Measurements from ENCODE around the gene SMIM38. TPM values are rescaled to one million over a fixed set of nuclear protein-coding genes. Genes with fewer than 3 reads are reported as not detected.

The SMIM38 gene
- total RNA-seq, 1 experiment from 2014 or later = 0.54 TPM

- H3K9me3 ChIP-seq (ENCODE audit: control insufficient read depth in 1 of 2, insufficient read depth in 1 of 2, low read depth in 1 of 2, low read length in 2 of 2) = no peaks in the 10 kb centered on the region; a peak in 1 of 4 replicates
- DNase-seq (ENCODE audit: low read depth, low spot score) = no peak
- no peak overlapping the region for H3K27ac ChIP-seq (ENCODE audit: low read depth, low read length)
- BruUV-seq (replicated peaks) = no TSS peak
- H3K4me3 ChIP-seq (replicated peaks in 1 of 2; ENCODE audit: low read depth in 1 of 2, low read length in 2 of 2) = no peak overlapping the region
- H2AFZ ChIP-seq (ENCODE audit: low read depth, low read length, poor library complexity, severe bottlenecking) = no peak overlapping the region
- intact Hi-C loops (cut with micrococcal nuclease) = no loop called here
- ATAC-seq = no peak
- no peaks in the 10 kb centered on the region for H3K36me3 ChIP-seq (ENCODE audit: control insufficient read depth in 1 of 2, insufficient read depth in 2 of 2, low read length in 2 of 2)
- H3K9ac ChIP-seq (ENCODE audit: low read length) = no peak overlapping the region
- H3K9me2 ChIP-seq (ENCODE audit: insufficient read depth) = no peaks in the 10 kb centered on the region
- H4K20me1 ChIP-seq (ENCODE audit: insufficient read depth) = no peaks in the 10 kb centered on the region
- H3K79me2 ChIP-seq (ENCODE audit: insufficient read depth, low read length) = no peaks in the 10 kb centered on the region
- H3K4me1 ChIP-seq (ENCODE audit: control insufficient read depth in 1 of 2, insufficient read depth in 2 of 2, low read length in 2 of 2) = peaks cover 0 to 5% of the 10 kb centered on the region in 2 experiments; a peak in 1 of 4 replicates
- no peaks in the 10 kb centered on the region for H3K27me3 ChIP-seq (ENCODE audit: insufficient read depth, low read length)
- POLR2A ChIA-PET = no interaction called here
- no peak overlapping the region for H3K4me2 ChIP-seq (ENCODE audit: low read length)
- TF ChIP-seq EZH2 (IDR thresholded peaks at IDR 0.05) (no peak), TCF7L2 (IDR thresholded peaks at IDR 0.05; ENCODE audit: borderline replicate concordance, extremely low read depth, insufficient read depth, insufficient read length) (no peak), MAX (IDR thresholded peaks at IDR 0.05) (no peak), ELF1 (IDR thresholded peaks at IDR 0.05; ENCODE audit: borderline replicate concordance, low read depth) (no peak), CBX3 (IDR thresholded peaks at IDR 0.05; ENCODE audit: low read depth) (no peak), SIN3A (IDR thresholded peaks at IDR 0.05; ENCODE audit: low read depth) (no peak), FOSL1 (IDR thresholded peaks at IDR 0.05; ENCODE audit: low read depth) (no peak), SRF (IDR thresholded peaks at IDR 0.05; ENCODE audit: low read depth) (no peak), REST (IDR thresholded peaks at IDR 0.05; ENCODE audit: low read depth) (no peak)
- RAD21 ChIA-PET (ENCODE audit: low non-redundant PET in 1 of 2, low total read pairs in 2 of 2, uncharacterized antibody in 2 of 2, unreplicated experiment in 2 of 2) = no interaction called here
- CTCF ChIA-PET = no interaction called here
Observed at GRCh38 chr11:69107413-69107812, 48.3 kb upstream of the SMIM38 start.
